HepG2 (cell line): Measurements from ENCODE around the gene SLC25A23. TPM values are rescaled to one million over a fixed set of nuclear protein-coding genes. Genes with fewer than 3 reads are reported as not detected.

ENCODE experiments used
- ATAC-seq: fragments of 200-7000 bp; cut with Tn5 transposase; 3 replicates; pipeline ENCODE4 v1.9.1; 2020; ENCODE audit warnings: mild to moderate bottlenecking, moderate library complexity
- BruUV-seq: library from RNA; stranded (reverse); fragments of 400-500 nt; replicated peaks from 2 replicates; lab custom pipeline; 2021; lab: Mats Ljungman, UMichigan
- CTCF ChIA-PET: fragments of 300-600 bp; formaldehyde crosslinking; extraction: SDS; loops from one replicate; lab custom pipeline; 2021; ENCODE audit warnings: low total read pairs, inconsistent platforms, low intra/inter-chr PET ratio; lab: Yijun Ruan, JAX
- POLR2A ChIA-PET: fragments of 350-600 bp; sonication (Branson Sonifier 250); formaldehyde crosslinking; loops from one replicate; lab custom pipeline; 2020; ENCODE audit warnings: antibody characterized with exemption, inconsistent platforms; lab: Yijun Ruan, JAX
- DNase-seq: peaks from one replicate; pipeline ENCODE4 v3.0.0-alpha.2; 2015; ENCODE audit warnings: low spot score
- FAIRE-seq: peaks from 3 replicates; lab custom pipeline; 2011; peaks lifted over from hg19 to GRCh38; lab: Jason Lieb, UNC
- H2AFZ ChIP-seq: one replicate; pipeline ENCODE4 v1.6.1; 2011; ENCODE audit warnings: low read length, inconsistent platforms
- H3K27ac ChIP-seq: fragments of 300-600 bp; 3 replicates; pipeline ENCODE4 v1.8.0; 2011; ENCODE audit warnings: mixed run types, mild to moderate bottlenecking, mixed read lengths, low read length, inconsistent platforms; ENCODE audit not compliant: insufficient read depth; ENCODE audit errors: extremely low read length
- H3K27me3 ChIP-seq, 2 experiments: fragments of 200-600 bp in 1 of 2; 2 replicates in 1 of 2; 3 replicates in 1 of 2; pipeline versions ENCODE4 v1.6.0 to v1.8.0; 2011; ENCODE audit warnings: low read length in 2 of 2, mild to moderate bottlenecking in 2 of 2, moderate library complexity in 2 of 2, inconsistent platforms in 1 of 2; ENCODE audit not compliant: insufficient read depth in 2 of 2, control insufficient read depth in 1 of 2
- H3K36me3 ChIP-seq, 2 experiments: fragments of 200-600 bp in 1 of 2; replicated peaks in 1 of 2; 2 replicates in 1 of 2; 3 replicates in 1 of 2; pipeline versions ENCODE4 v1.5.1 to v1.8.0; 2011; ENCODE audit warnings: low read length in 2 of 2, inconsistent platforms in 1 of 2; ENCODE audit not compliant: insufficient read depth in 2 of 2, control insufficient read depth in 1 of 2
- H3K4me1 ChIP-seq: 2 replicates; pipeline ENCODE4 v1.5.1; 2012; ENCODE audit warnings: low read length, inconsistent platforms; ENCODE audit not compliant: insufficient read depth
- H3K4me2 ChIP-seq: 2 replicates; pipeline ENCODE4 v1.6.0; 2011; ENCODE audit warnings: low read depth, low read length, inconsistent platforms
- H3K4me3 ChIP-seq, 3 experiments: fragments of 200-600 bp in 1 of 3; sonication (generic), shearing (Covaris generic) in 1 of 3; replicated peaks in 1 of 3; 2 replicates each; pipeline ENCODE4 v1.5.1; 2011 to 2016; ENCODE audit warnings: low read length in 3 of 3, inconsistent platforms in 2 of 3, low read depth in 2 of 3, mild to moderate bottlenecking in 2 of 3, control low read depth in 1 of 3, mixed read lengths in 1 of 3; ENCODE audit not compliant: insufficient read depth in 1 of 3
- H3K79me2 ChIP-seq: one replicate; pipeline ENCODE4 v1.6.1; 2011; ENCODE audit warnings: low read length, inconsistent platforms; ENCODE audit not compliant: insufficient read depth
- H3K9ac ChIP-seq: 2 replicates; pipeline ENCODE4 v1.6.0; 2011; ENCODE audit warnings: mild to moderate bottlenecking, low read depth, low read length, inconsistent platforms; ENCODE audit not compliant: insufficient read depth
- H3K9me3 ChIP-seq: 2 replicates; pipeline ENCODE4 v1.5.1; 2012; ENCODE audit warnings: mild to moderate bottlenecking, low read length
- H4K20me1 ChIP-seq: 2 replicates; pipeline ENCODE4 v1.6.0; 2011; ENCODE audit warnings: inconsistent platforms, mild to moderate bottlenecking, low read length, moderate library complexity; ENCODE audit not compliant: insufficient read depth
- GATAD2A ChIP-seq: IDR thresholded peaks from 2 replicates; pipeline ENCODE4 v1.6.1; 2016
- NCOA1 ChIP-seq: sonication (generic); formaldehyde crosslinking; IDR thresholded peaks from 2 replicates; pipeline ENCODE4 v1.9.0; 2021; ENCODE audit warnings: missing genetic modification reagents
- RARG ChIP-seq: sonication (generic); formaldehyde crosslinking; IDR thresholded peaks from 2 replicates; pipeline ENCODE4 v1.4.0; 2020; ENCODE audit warnings: low read depth, mild to moderate bottlenecking, missing genetic modification reagents
- ZBTB38 ChIP-seq: sonication (generic); formaldehyde crosslinking; IDR thresholded peaks from 2 replicates; pipeline ENCODE4 v1.5.1; 2020; ENCODE audit warnings: mild to moderate bottlenecking, missing genetic modification reagents
- ZNF773 ChIP-seq: sonication (generic); formaldehyde crosslinking; IDR thresholded peaks from 2 replicates; pipeline ENCODE4 v1.4.0; 2020; ENCODE audit warnings: missing genetic modification reagents, borderline replicate concordance
- ZNF780A ChIP-seq: sonication (generic); formaldehyde crosslinking; IDR thresholded peaks from 2 replicates; pipeline ENCODE4 v1.8.0; 2022; ENCODE audit warnings: mild to moderate bottlenecking, missing genetic modification reagents, moderate library complexity
- WGBS: methylation state at CpG from one replicate; pipeline ENCODE4 v1.1.6; 2017; ENCODE audit warnings: low lambda C conversion rate; 5-methylcytosine and 5-hydroxymethylcytosine counted together
- in situ Hi-C: cut with HindIII; loops from 2 replicates; pipeline ENCODE4 v1.10.0; 2017; ENCODE audit warnings: low pct_unique_long_range_greater_than_20kb; ENCODE audit not compliant: extremely low pct_ligation_motif_present
- intact Hi-C: fragments of 100-400 bp; cut with micrococcal nuclease; formaldehyde crosslinking; loops from one replicate; pipeline ENCODE4 v1.10.0; 2022; ENCODE audit not compliant: unreplicated experiment
- polyA plus RNA-seq, 8 experiments: library from polyadenylated mRNA; depleted of rRNA in 3 of 8; stranded (reverse) in 7 of 8; unstranded in 1 of 8; fragments of >200 nt; fragmentation: Illumina TruSeq in 4 of 8; extraction: Trizol in 4 of 8; gene quantifications; 2 replicates each; pipeline versions ENCODE4 v1.2.1 to v1.2.3, GENCODE V29; 2011 to 2016; ENCODE audit warnings: low read depth in 4 of 8, missing spikeins in 1 of 8, mixed read lengths in 1 of 8; ENCODE audit not compliant: insufficient read depth in 1 of 8
- total RNA-seq, 5 experiments: library from RNA; depleted of rRNA; stranded (reverse); fragments of >200 nt; fragmentation: Illumina TruSeq; extraction: Trizol; gene quantifications; 2 replicates each; pipeline ENCODE4 v1.2.3, GENCODE V29; 2016; ENCODE audit warnings: low read depth in 1 of 5
- TF ChIP-seq, protein P1 (sequence below): sonication (generic); formaldehyde crosslinking; IDR thresholded peaks from 2 replicates; pipeline ENCODE4 v1.8.0; 2022; ENCODE audit warnings: missing genetic modification reagents, mild to moderate bottlenecking, inconsistent platforms, borderline replicate concordance
- TF ChIP-seq, protein P2 (sequence below): fragments of 450-650 bp; IDR thresholded peaks from 2 replicates; pipeline ENCODE4 v1.6.1; 2016

Gene SLC25A23
- total and polyA plus RNA-seq, 2 of the 13 experiments (the other 11 are each of a cell fraction or from before 2014, with no cell fraction given): 12.4 to 15.2 TPM

DNA sequence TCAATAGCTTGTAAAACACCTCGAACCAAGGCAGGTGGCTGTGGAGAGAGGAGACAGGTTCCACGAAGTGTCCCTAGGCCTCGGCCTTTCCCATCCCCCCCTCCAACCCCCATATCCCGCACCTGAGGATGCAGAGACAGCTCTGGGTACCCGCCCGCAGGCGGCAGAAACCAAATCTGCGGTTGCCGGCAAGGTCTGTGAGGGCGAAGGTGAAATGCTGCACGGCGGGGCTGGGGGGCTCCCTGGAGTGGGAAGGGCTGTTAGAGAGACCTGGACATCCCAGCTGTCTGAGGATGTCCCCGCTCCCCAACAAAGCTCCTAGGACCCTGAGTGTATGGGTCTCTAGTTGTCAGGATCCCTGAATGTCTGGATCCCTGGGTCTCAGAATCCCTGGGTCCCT is 19.2 kb upstream of the SLC25A23 start:
- DNase-seq (no peak), FAIRE-seq (no peak), ATAC-seq (no peak)
- Histone ChIP-seq H3K36me3 (no peaks in the 10 kb centered on the region), H3K4me2 (no peak overlapping the region), H3K4me1 (peaks cover 31% of the 10 kb centered on the region), H3K79me2 (no peaks in the 10 kb centered on the region), H3K9me3 (no peaks in the 10 kb centered on the region), H3K27ac (no peak overlapping the region), H3K9ac (no peak overlapping the region), H2AFZ (no peak overlapping the region), H4K20me1 (no peaks in the 10 kb centered on the region), H3K4me3 (no peak overlapping the region), H3K27me3 (peaks cover 2 to 16% of the 10 kb centered on the region in 2 experiments; a peak in 3 of 5 replicates)
- WGBS: 33% methylated on average over 9 of the region's 13 CpGs
- no TSS peak for BruUV-seq
- ChIA-PET CTCF (no interaction called here), POLR2A (interaction anchor here (0.6 kb wide), 1 partner anchor 281 kb away, joined by 3 read pairs; no protein-coding TSS in a partner anchor)
- in situ Hi-C loops (no loop called here), intact Hi-C loops (no loop called here)
- TF ChIP-seq ZNF773 (CRISPR knock-in tag): no peak
- TF ChIP-seq RARG: no peak
- TF ChIP-seq ZNF780A (CRISPR knock-in tag): no peak
- TF ChIP-seq, protein P1, sequence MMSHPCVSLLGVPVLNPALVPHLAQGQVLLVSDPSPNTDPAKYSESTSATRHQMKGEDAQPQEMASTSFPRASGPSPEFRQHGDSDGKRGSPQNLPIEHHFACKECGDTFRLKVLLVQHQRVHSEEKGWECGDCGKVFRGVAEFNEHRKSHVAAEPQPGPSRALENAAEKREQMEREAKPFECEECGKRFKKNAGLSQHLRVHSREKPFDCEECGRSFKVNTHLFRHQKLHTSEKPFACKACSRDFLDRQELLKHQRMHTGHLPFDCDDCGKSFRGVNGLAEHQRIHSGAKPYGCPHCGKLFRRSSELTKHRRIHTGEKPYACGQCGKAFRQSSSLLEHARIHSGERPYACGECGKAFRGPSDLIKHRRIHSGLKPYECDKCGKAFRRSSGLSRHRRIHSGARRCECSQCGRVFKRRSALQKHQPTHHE: no peak
- TF ChIP-seq, protein P2, sequence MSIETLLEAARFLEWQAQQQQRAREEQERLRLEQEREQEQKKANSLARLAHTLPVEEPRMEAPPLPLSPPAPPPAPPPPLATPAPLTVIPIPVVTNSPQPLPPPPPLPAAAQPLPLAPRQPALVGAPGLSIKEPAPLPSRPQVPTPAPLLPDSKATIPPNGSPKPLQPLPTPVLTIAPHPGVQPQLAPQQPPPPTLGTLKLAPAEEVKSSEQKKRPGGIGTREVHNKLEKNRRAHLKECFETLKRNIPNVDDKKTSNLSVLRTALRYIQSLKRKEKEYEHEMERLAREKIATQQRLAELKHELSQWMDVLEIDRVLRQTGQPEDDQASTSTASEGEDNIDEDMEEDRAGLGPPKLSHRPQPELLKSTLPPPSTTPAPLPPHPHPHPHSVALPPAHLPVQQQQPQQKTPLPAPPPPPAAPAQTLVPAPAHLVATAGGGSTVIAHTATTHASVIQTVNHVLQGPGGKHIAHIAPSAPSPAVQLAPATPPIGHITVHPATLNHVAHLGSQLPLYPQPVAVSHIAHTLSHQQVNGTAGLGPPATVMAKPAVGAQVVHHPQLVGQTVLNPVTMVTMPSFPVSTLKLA: no peak
- no peak for TF ChIP-seq GATAD2A (CRISPR knock-in tag)
- no peak for TF ChIP-seq NCOA1 (CRISPR knock-in tag)
- no peak for TF ChIP-seq ZBTB38 (CRISPR knock-in tag)
